Right atrium auricular region (tissue), 2 donors: ENCODE results near the gene ZNF689. TPM values are rescaled to one million over a fixed set of nuclear protein-coding genes. Genes with fewer than 3 reads are reported as not detected.
A peak's percentile ranks its signal among the peaks of the same experiment; 100 is the strongest.

Experiments used
- DNase-seq: peaks from one replicate; pipeline ENCODE4 v3.0.0-alpha.2; 2019; ENCODE audit warnings: low spot score
- H3K27ac ChIP-seq, 2 donors: fragments of 200-600 bp; sonication (generic); 1 replicate in 1 of 2; 2 replicates in 1 of 2; pipeline ENCODE4 v1.5.1; 2016 to 2019
- H3K27me3 ChIP-seq, 2 donors: fragments of 200-600 bp; sonication (generic); one replicate each; pipeline versions ENCODE4 v1.5.1 to v1.6.0; 2017 to 2019
- H3K36me3 ChIP-seq: fragments of 200-600 bp; sonication (generic); one replicate; pipeline ENCODE4 v1.5.1; 2016
- H3K4me1 ChIP-seq, 2 donors: fragments of 200-600 bp; sonication (generic); one replicate each; pipeline versions ENCODE4 v1.5.1 to v1.6.0; 2017 to 2019
- H3K4me3 ChIP-seq, 2 donors: fragments of 200-600 bp; sonication (generic); 1 replicate in 1 of 2; 2 replicates in 1 of 2; pipeline ENCODE4 v1.5.1; 2017 to 2019; ENCODE audit warnings: mild to moderate bottlenecking in 1 of 2, moderate library complexity in 1 of 2
- H3K9me3 ChIP-seq, 2 donors: fragments of 200-600 bp; sonication (generic); one replicate each; pipeline ENCODE4 v1.5.1; 2019
- total RNA-seq, 2 donors: library from RNA; depleted of rRNA; stranded (reverse); fragments of >200 nt; gene quantifications; one replicate each; pipeline ENCODE4 v1.1.0, GENCODE V29; 2016
- TF ChIP-seq, protein P1 (sequence below), 2 donors: fragments of 200-600 bp; sonication (generic); IDR thresholded peaks; one replicate each; pipeline ENCODE4 v1.5.1; 2019; ENCODE audit warnings: antibody characterized with exemption in 2 of 2

The ZNF689 gene
- total RNA-seq, 2 donors from 2014 or later = 6.2 to 8.3 TPM

DNA sequence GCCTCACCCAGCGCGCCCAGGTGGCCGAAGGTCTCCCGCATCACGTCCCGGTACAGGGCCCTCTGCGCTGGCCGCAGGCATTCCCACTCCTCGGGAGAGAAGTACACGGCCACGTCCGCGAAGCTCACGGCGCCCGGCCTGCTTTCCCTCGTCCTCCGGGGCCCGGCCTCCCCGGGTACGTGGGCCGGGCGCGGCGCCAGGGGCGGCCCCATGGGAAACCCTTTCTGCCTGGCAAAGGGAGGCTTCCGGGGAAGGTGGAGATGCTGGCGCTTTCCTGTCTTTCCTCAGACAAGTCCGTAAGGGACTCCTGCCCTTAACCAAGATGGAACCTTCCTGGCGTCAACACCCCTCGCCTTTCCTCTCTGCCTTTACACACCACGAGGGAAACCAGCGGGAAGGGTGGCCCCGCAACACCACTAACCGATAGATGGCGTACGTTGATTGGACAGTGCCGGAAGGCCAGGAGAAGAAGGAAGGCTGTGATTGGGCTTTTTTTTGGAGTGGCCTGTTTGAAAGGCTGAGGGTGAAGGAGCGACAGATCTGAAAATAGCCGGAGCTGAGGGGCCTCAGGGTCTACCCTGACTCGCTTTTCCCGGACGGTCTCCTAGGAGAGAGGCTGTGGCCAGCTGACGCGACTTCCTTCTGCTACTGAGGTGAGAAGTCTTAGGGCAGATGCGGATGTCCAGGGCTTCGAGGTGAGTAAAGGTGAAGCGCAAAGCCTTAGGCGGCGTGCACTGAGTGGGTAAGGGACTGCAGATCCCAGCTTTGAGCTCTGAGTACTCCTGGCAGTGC, 24.6 kb downstream of the ZNF689 start, which contains the start of gene ZNF785:
ZNF785 (minus strand) TSS at position 298 of the 792 bp plus-strand sequence; CDS start at position 212, 86 bp downstream.
- peaks cover 12% of the 10 kb centered on the region for H3K36me3 ChIP-seq
- no peaks in the 10 kb centered on the region for H3K9me3 ChIP-seq
- peak within 1 kb of the TSS; percentile 93 to 95 for H3K27ac ChIP-seq
- H3K27me3 ChIP-seq = no peaks in the 10 kb centered on the region
- peak; percentile 98 for DNase-seq
- H3K4me1 ChIP-seq = peaks cover 0 to 27% of the 10 kb centered on the region in 2 donors
- H3K4me3 ChIP-seq = peak within 1 kb of the TSS; percentile 70 to 72
- TF ChIP-seq, protein P1, sequence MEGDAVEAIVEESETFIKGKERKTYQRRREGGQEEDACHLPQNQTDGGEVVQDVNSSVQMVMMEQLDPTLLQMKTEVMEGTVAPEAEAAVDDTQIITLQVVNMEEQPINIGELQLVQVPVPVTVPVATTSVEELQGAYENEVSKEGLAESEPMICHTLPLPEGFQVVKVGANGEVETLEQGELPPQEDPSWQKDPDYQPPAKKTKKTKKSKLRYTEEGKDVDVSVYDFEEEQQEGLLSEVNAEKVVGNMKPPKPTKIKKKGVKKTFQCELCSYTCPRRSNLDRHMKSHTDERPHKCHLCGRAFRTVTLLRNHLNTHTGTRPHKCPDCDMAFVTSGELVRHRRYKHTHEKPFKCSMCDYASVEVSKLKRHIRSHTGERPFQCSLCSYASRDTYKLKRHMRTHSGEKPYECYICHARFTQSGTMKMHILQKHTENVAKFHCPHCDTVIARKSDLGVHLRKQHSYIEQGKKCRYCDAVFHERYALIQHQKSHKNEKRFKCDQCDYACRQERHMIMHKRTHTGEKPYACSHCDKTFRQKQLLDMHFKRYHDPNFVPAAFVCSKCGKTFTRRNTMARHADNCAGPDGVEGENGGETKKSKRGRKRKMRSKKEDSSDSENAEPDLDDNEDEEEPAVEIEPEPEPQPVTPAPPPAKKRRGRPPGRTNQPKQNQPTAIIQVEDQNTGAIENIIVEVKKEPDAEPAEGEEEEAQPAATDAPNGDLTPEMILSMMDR (IDR thresholded peaks at IDR 0.05) = peak in 1 of 2 donors; percentile 45

DNA sequence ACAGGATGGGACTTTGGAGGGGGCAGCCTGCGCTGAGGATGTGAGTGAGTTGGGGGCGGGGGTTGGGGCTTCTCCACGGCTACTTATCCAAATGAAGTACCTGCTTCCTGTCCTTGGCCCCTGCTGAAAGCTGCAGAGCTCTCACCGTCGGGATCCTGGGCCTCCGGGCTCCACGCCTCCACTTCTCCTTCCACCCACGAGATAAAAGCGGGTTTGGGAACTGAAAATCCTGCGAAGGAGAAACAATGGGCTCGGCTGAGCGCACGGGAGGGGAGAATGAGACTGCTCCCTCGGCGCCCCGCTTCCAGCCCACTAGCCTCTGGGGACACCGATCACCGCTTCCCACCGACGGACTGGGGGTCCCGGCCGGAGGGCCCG, 25.2 kb downstream of the ZNF689 start:
- DNase-seq = no peak
- H3K4me1 ChIP-seq = peaks cover 0 to 27% of the 10 kb centered on the region in 2 donors
- peak overlapping the region; percentile 70 to 72 for H3K4me3 ChIP-seq

DNA sequence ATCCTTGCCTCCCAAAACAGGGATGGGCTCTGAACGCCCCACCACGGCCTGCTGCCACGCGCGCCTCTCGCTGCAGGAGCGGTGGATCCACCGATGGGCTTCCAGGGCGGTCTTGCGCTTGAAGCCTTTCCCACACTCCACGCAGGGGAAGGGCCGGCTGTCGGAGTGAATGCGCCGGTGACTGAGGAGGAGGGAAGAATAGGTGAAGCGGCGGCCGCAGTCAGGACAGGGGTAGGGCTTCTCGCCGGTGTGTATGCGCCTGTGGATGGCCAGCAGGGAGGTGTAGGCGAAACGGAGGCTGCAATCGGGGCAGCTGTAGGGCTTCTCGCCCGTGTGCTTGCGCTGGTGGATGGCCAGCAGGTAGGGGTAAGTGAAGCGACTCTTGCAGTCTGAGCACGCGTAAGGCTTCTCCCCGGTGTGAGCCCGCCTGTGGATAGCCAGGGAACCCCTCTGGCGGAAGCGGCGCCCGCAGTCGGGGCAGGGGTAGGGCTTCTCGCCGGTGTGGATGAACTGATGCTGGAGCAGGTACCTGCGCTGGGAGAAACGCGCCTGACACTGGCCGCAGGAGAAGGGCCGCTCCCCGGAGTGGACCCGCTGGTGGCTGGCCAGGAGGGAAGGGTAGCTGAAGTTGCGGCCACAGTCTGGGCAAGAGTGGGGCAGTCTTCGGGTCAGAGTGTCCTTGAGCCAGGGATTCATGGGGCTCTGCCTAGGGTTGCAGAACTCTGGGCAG, 27.4 kb downstream of the ZNF689 start:
- H3K4me1 ChIP-seq = peaks cover 0 to 27% of the 10 kb centered on the region in 2 donors
- TF ChIP-seq, protein P1 (IDR thresholded peaks at IDR 0.05) = no peak
- H3K9me3 ChIP-seq = no peaks in the 10 kb centered on the region
- no peaks in the 10 kb centered on the region for H3K27me3 ChIP-seq
- no peak overlapping the region for H3K4me3 ChIP-seq
- peaks cover 26% of the 10 kb centered on the region for H3K36me3 ChIP-seq
- DNase-seq = no peak
- H3K27ac ChIP-seq = no peak overlapping the region

More for the DNA sequence above, 25.2 kb downstream of the ZNF689 start:
- no peaks in the 10 kb centered on the region for H3K9me3 ChIP-seq
- TF ChIP-seq, protein P1 (IDR thresholded peaks at IDR 0.05) = no peak
- peak overlapping the region; percentile 93 to 95 for H3K27ac ChIP-seq
- no peaks in the 10 kb centered on the region for H3K27me3 ChIP-seq
- H3K36me3 ChIP-seq = peaks cover 12% of the 10 kb centered on the region

DNA sequence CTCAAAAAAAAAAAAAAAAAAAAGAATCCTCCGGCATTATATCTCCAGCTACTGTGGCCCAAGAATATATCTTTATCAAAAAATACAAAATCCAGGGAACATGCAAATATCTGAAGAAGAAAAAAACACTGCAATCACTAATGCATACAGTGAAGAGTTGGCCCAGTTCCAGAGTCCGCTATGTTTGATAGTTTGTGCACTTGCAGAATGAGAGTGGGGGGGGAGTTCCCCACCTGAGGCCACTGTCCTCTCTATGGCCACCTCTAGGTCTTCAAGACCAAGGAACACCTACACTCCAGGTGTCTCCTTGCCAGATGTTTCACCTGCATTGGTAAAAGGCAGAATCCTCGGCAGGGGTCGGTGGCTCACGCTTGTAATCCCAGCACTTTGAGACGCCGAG, 28.7 kb downstream of the ZNF689 start:
- Histone ChIP-seq H3K4me1 (peaks cover 0 to 27% of the 10 kb centered on the region in 2 donors), H3K36me3 (peaks cover 26% of the 10 kb centered on the region), H3K27me3 (no peaks in the 10 kb centered on the region), H3K9me3 (no peaks in the 10 kb centered on the region), H3K27ac (no peak overlapping the region), H3K4me3 (no peak overlapping the region)
- no peak for DNase-seq
- TF ChIP-seq, protein P1 (IDR thresholded peaks at IDR 0.05) = no peak

DNA sequence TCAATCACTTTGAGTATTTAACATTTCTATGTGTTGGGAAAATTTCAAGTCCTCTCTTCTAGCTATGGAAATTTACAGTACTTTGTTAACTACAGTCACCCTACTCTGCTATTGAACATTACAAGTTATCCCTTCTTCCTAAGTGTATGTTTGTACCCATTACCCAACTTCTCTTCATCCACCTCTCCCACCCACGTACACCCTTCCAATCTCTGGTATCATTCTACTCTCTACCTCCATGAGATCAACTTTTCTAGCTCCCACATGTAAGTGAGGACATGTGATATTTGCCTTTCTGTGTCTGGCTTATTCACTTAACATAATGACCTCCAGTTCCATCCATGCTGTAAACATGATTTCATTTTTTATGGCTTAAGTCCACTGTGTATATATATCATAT, 35.5 kb downstream of the ZNF689 start:
- H3K4me1 ChIP-seq = peaks cover 0 to 23% of the 10 kb centered on the region in 2 donors
- peaks cover 13% of the 10 kb centered on the region for H3K36me3 ChIP-seq
- H3K9me3 ChIP-seq = no peaks in the 10 kb centered on the region
- no peak for DNase-seq
- H3K27me3 ChIP-seq = no peaks in the 10 kb centered on the region
- TF ChIP-seq, protein P1 (IDR thresholded peaks at IDR 0.05) = no peak
- H3K27ac ChIP-seq = no peak overlapping the region
- H3K4me3 ChIP-seq = no peak overlapping the region
